NT2/D1 (cell line): ENCODE measurements around the gene ATP11B.

Experiments
- DNase-seq: peaks from one replicate; pipeline ENCODE4 v3.0.0-alpha.2; 2011; ENCODE audit warnings: low read depth, low spot score
- H3K27me3 ChIP-seq: 2 replicates; pipeline ENCODE4 v1.6.0; 2011; ENCODE audit warnings: mild to moderate bottlenecking; ENCODE audit not compliant: insufficient read length, insufficient read depth
- H3K36me3 ChIP-seq: 2 replicates; pipeline ENCODE4 v1.6.1; 2011; ENCODE audit warnings: mild to moderate bottlenecking, low read length, mixed read lengths; ENCODE audit not compliant: insufficient read depth, insufficient read length
- H3K4me1 ChIP-seq: 2 replicates; pipeline ENCODE4 v1.5.1; 2011; ENCODE audit not compliant: insufficient read depth, insufficient read length
- H3K4me3 ChIP-seq: 2 replicates; pipeline ENCODE4 v1.5.1; 2011; ENCODE audit warnings: low read depth; ENCODE audit not compliant: insufficient read length
- H3K9ac ChIP-seq: 2 replicates; pipeline ENCODE4 v1.6.0; 2011; ENCODE audit warnings: low read depth; ENCODE audit not compliant: insufficient read length
- H3K9me3 ChIP-seq: 2 replicates; pipeline ENCODE4 v1.5.1; 2011; ENCODE audit warnings: mild to moderate bottlenecking, low read length; ENCODE audit not compliant: insufficient read depth
- SUZ12 ChIP-seq: IDR thresholded peaks from 2 replicates; pipeline ENCODE4 v1.6.1; 2011; ENCODE audit not compliant: insufficient read length, insufficient read depth; ENCODE audit errors: extremely low read depth
- YY1 ChIP-seq: IDR thresholded peaks from 2 replicates; pipeline ENCODE4 v1.6.1; 2011; ENCODE audit not compliant: insufficient read length, insufficient read depth
- ZNF274 ChIP-seq: IDR thresholded peaks from 2 replicates; pipeline ENCODE4 v1.6.1; 2011; ENCODE audit warnings: mild to moderate bottlenecking, low read depth, low read length

The ATP11B gene

GRCh38 chr3:182786564-182787196, 6.6 kb upstream of the ATP11B start:
- Histone ChIP-seq H3K9ac (no peak overlapping the region), H3K4me1 (no peaks in the 10 kb centered on the region), H3K9me3 (no peaks in the 10 kb centered on the region), H3K27me3 (no peaks in the 10 kb centered on the region), H3K4me3 (no peak overlapping the region), H3K36me3 (no peaks in the 10 kb centered on the region)
- TF ChIP-seq ZNF274 = no peak
- no peak for TF ChIP-seq SUZ12
- TF ChIP-seq YY1 = no peak
- no peak for DNase-seq

DNA sequence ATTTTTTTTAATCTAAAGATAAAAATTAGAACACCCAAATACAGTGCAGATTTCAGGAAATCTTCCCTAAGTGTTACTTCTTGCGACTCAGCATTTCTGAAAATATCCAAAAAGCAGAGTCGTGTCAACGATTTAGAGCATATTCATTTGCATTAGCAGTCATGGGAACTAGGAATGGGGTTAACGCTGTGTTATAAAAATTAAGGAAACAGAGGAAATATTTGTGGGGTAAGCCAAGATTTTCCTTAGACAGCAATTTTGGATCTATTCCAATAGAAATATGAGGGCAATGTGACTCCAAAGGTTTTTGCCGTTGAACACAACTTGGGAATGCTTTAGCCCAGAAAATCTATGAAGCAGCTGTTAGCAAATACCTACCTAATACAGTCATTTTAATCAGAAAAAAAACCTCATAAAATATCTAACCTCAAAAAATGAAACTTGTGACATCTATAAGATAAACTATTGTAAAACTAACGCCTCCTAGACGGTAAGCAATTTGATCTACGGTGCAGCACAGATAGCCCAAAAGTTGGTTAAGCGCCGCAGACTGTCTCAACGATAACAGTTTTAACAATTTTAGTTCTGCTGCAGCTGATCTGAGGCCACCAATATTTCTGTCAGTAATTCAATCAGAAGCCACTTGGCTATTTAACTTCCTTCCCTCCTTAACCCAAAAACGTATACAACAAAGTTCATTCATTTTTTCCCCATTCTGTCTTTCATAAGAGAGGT, 5.8 kb upstream of the ATP11B start:
- H3K9me3 ChIP-seq = no peaks in the 10 kb centered on the region
- H3K4me3 ChIP-seq = no peak overlapping the region
- no peaks in the 10 kb centered on the region for H3K36me3 ChIP-seq

DNA sequence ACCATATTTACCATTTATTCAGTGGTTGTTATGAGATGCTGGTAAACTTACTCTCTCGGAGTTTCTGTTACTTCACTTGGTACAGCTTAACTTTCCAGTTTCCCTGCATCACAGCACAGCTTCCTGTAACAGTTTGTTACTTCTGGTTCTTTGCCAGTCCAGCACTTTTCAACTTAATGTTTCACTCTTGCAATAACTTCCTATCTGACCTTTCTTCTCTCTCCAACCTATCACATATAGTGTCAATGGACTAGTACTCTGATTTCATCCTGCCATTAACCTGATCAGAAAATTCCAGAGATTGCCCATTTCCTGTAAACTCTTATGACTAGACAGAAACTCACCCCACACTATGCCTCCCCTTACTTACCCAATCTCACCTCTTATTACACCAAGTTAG, 3.9 kb upstream of the ATP11B start:
- no peaks in the 10 kb centered on the region for H3K36me3 ChIP-seq
- H3K4me1 ChIP-seq = no peaks in the 10 kb centered on the region
- H3K4me3 ChIP-seq = no peak overlapping the region
- peaks cover 5% of the 10 kb centered on the region for H3K27me3 ChIP-seq
- no peak overlapping the region for H3K9ac ChIP-seq
- TF ChIP-seq ZNF274 = no peak
- TF ChIP-seq SUZ12 = no peak
- DNase-seq = no peak
- H3K9me3 ChIP-seq = no peaks in the 10 kb centered on the region

More for the DNA sequence above, 5.8 kb upstream of the ATP11B start:
- TF ChIP-seq SUZ12 (no peak), ZNF274 (no peak), YY1 (no peak)
- H3K4me1 ChIP-seq = no peaks in the 10 kb centered on the region
- H3K9ac ChIP-seq = no peak overlapping the region
- no peak for DNase-seq
- no peaks in the 10 kb centered on the region for H3K27me3 ChIP-seq

- TF ChIP-seq YY1 (no peak), SUZ12 (no peak), ZNF274 (no peak)
- Histone ChIP-seq H3K36me3 (no peaks in the 10 kb centered on the region), H3K27me3 (peaks cover 17% of the 10 kb centered on the region), H3K9ac (no peak overlapping the region), H3K4me1 (no peaks in the 10 kb centered on the region), H3K9me3 (no peaks in the 10 kb centered on the region), H3K4me3 (no peak overlapping the region)
- DNase-seq = no peak
These were observed 2.7 kb upstream of the ATP11B start for GRCh38 chr3:182790612-182791011.

GRCh38 chr3:182793663-182794454, 555 bp downstream of the ATP11B start:
- DNase-seq = peak; percentile 15
- H3K9ac ChIP-seq = peak overlapping the region; percentile 86
- H3K27me3 ChIP-seq = peaks cover 17% of the 10 kb centered on the region
- H3K9me3 ChIP-seq = no peaks in the 10 kb centered on the region
- H3K36me3 ChIP-seq = no peaks in the 10 kb centered on the region
- H3K4me1 ChIP-seq = no peaks in the 10 kb centered on the region
- TF ChIP-seq ZNF274 = no peak
- no peak for TF ChIP-seq SUZ12
- TF ChIP-seq YY1 = no peak
- peak overlapping the region; percentile 69 for H3K4me3 ChIP-seq

DNA sequence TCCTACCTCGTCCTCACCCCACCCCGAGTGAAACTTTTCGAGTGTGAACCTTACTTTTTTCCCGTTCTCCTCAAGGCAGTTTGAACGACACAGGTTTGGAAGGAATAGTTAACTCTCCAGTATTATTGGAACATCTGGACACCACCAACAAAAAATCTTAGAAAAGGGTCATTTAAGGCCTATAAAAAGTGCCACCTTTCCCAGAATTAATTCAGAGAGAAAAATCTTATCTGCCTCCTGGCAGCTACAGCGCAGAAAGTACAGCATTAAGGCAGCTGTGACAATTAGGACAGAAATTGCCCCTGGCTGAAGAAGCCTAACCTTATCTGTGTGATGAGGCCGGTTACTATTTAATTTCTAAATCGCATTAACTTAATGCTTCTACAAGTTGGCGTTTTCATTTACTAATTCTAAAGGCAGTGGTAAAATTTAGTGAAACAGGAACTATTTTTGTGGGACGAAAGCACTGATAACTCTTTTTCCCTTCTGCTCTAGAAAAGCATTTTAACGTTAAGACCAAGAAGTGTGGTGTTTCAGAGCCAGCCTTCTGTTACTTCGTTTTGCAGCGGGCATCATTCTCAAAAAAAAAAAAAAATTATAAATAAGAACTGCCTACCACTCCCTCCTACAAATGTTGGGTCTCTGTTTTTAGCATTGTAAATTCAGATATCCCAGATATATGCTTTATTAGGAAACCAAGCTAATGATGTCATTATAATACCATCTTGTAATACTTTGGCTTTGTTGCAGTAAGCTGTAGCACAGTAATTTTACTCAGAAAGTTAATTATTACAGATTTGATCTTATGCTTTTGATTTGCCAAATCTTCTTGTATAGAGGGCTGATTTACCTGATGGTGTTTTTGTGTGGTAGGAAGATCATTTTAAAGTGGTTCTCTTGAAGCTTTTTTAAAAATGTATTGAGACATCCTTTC, 1.4 kb downstream of the ATP11B start:
- TF ChIP-seq YY1 = no peak
- TF ChIP-seq SUZ12 = no peak
- no peak for TF ChIP-seq ZNF274
- Histone ChIP-seq H3K4me1 (no peaks in the 10 kb centered on the region), H3K4me3 (peak overlapping the region; percentile 69), H3K36me3 (no peaks in the 10 kb centered on the region), H3K27me3 (peaks cover 17% of the 10 kb centered on the region), H3K9me3 (no peaks in the 10 kb centered on the region), H3K9ac (peak overlapping the region; percentile 86)
- DNase-seq = no peak
